Esophagus muscularis mucosa (tissue), 4 donors: Measurements from ENCODE around the gene LSM6. TPM values are rescaled to one million over a fixed set of nuclear protein-coding genes. Genes with fewer than 3 reads are reported as not detected.

Experiments used
- DNase-seq: peaks from one replicate; pipeline ENCODE4 v3.0.0-alpha.2; 2017; ENCODE audit errors: extremely low spot score
- H3K27ac ChIP-seq, 4 donors: fragments of 200-600 bp; sonication (generic); replicated peaks in 1 of 4; 1 replicate in 3 of 4; 2 replicates in 1 of 4; pipeline ENCODE4 v1.5.1; 2016 to 2019; ENCODE audit warnings: mild to moderate bottlenecking in 1 of 4
- H3K27me3 ChIP-seq, 4 donors: fragments of 200-600 bp; sonication (generic); one replicate each; pipeline versions ENCODE4 v1.5.1 to v1.6.0; 2016 to 2019
- H3K36me3 ChIP-seq, 4 donors: fragments of 200-600 bp; sonication (generic); one replicate each; pipeline ENCODE4 v1.5.1; 2016 to 2019
- H3K4me1 ChIP-seq, 4 donors: fragments of 200-600 bp; sonication (generic); one replicate each; pipeline ENCODE4 v1.5.1; 2016 to 2019
- H3K4me3 ChIP-seq, 4 donors: fragments of 200-600 bp; sonication (generic); 1 replicate in 2 of 4; 2 replicates in 2 of 4; pipeline ENCODE4 v1.5.1; 2016 to 2019; ENCODE audit warnings: mild to moderate bottlenecking in 4 of 4, moderate library complexity in 1 of 4
- H3K9me3 ChIP-seq, 4 donors: fragments of 200-600 bp; sonication (generic); 1 replicate in 3 of 4; 2 replicates in 1 of 4; pipeline ENCODE4 v1.5.1; 2016 to 2019
- EP300 ChIP-seq: sonication (generic); formaldehyde crosslinking; IDR thresholded peaks from one replicate; pipeline ENCODE4 v1.6.1; 2017; ENCODE audit warnings: antibody characterized with exemption
- POLR2A ChIP-seq: fragments of 450-650 bp; IDR thresholded peaks from one replicate; pipeline ENCODE4 v1.6.1; 2017; ENCODE audit warnings: antibody characterized with exemption, moderate library complexity, mild to moderate bottlenecking, low read depth
- POLR2AphosphoS5 ChIP-seq, 2 donors: sonication (generic); formaldehyde crosslinking; IDR thresholded peaks; one replicate each; pipeline ENCODE4 v1.6.1; 2017; ENCODE audit warnings: antibody characterized with exemption in 2 of 2
- whole genome bisulfite sequencing: methylation state at CpG from one replicate; pipeline ENCODE4 v1.1.5; 2018; 5-methylcytosine and 5-hydroxymethylcytosine counted together
- intact Hi-C: fragments of 100-400 bp; cut with DNase I; formaldehyde crosslinking; loops from one replicate; pipeline ENCODE4 v1.15.1; 2023
- total RNA-seq, 4 donors: library from RNA; depleted of rRNA; stranded (reverse); fragments of >200 nt; gene quantifications; one replicate each; pipeline versions ENCODE4 v1.1.0 to v1.2.1, GENCODE V29; 2016
- TF ChIP-seq, protein P1 (sequence below), 3 experiments: fragments of 200-600 bp in 2 of 3; fragments of 450-650 bp in 1 of 3; sonication (generic) in 2 of 3; IDR thresholded peaks; one replicate each; pipeline ENCODE4 v1.5.1; 2017 to 2019; ENCODE audit warnings: antibody characterized with exemption in 3 of 3, mild to moderate bottlenecking in 2 of 3, moderate library complexity in 1 of 3

LSM6 gene
- total RNA-seq, 4 donors from 2014 or later: 22.7 to 30.4 (median 24.7) TPM

GRCh38 chr4:146238107-146238506 lies 62.6 kb downstream of the LSM6 start:
- Histone ChIP-seq H3K4me3 (no peak overlapping the region), H3K27me3 (no peaks in the 10 kb centered on the region), H3K36me3 (no peaks in the 10 kb centered on the region), H3K27ac (no peak overlapping the region), H3K9me3 (no peaks in the 10 kb centered on the region), H3K4me1 (peaks cover 25 to 42% (median 32%) of the 10 kb centered on the region in 4 donors)
- no peak for DNase-seq
- intact Hi-C loops: no loop called here
- TF ChIP-seq, protein P1, sequence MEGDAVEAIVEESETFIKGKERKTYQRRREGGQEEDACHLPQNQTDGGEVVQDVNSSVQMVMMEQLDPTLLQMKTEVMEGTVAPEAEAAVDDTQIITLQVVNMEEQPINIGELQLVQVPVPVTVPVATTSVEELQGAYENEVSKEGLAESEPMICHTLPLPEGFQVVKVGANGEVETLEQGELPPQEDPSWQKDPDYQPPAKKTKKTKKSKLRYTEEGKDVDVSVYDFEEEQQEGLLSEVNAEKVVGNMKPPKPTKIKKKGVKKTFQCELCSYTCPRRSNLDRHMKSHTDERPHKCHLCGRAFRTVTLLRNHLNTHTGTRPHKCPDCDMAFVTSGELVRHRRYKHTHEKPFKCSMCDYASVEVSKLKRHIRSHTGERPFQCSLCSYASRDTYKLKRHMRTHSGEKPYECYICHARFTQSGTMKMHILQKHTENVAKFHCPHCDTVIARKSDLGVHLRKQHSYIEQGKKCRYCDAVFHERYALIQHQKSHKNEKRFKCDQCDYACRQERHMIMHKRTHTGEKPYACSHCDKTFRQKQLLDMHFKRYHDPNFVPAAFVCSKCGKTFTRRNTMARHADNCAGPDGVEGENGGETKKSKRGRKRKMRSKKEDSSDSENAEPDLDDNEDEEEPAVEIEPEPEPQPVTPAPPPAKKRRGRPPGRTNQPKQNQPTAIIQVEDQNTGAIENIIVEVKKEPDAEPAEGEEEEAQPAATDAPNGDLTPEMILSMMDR (IDR thresholded peaks at IDR 0.05): no peak
- TF ChIP-seq POLR2AphosphoS5 (IDR thresholded peaks at IDR 0.05) (no peak), EP300 (no peak), POLR2A (no peak)
- WGBS: 69% methylated on average over 3 of the region's 3 CpGs

Other genes with a start within 250 kb of the LSM6 start
- gene ZNF827, start 236.9 kb upstream of the LSM6 start, total RNA-seq: 10 to 100 TPM; 11.1 to 27.2 (median 19.0) TPM
- gene REELD1, start 38.8 kb downstream of the LSM6 start, total RNA-seq: under 1 TPM in 2 of 4 donors, not detected in 2; 0.33 to 0.83 TPM